HEK293T (cell line): Measurements from ENCODE around the gene CFI.
"Not testable (repeated sequence)": the region's sequence is repeated elsewhere in the genome, so short reads cannot be mapped to it uniquely, and the experiment has no call there.

Experiments
- CTCF ChIA-PET: fragments of 350-600 bp; formaldehyde crosslinking; extraction: SDS; loops from one replicate; lab custom pipeline; 2021; ENCODE audit warnings: antibody characterized with exemption, inconsistent platforms; lab: Yijun Ruan, JAX
- POLR2A ChIA-PET: fragments of 350-600 bp; formaldehyde crosslinking; extraction: SDS; loops from one replicate; lab custom pipeline; 2020; ENCODE audit warnings: antibody characterized with exemption, inconsistent platforms; lab: Yijun Ruan, JAX
- DNase-seq: peaks from one replicate; pipeline ENCODE4 v3.0.0; 2012; ENCODE audit warnings: mixed read lengths; ENCODE audit errors: extremely low spot score
- ARNT ChIP-seq: fragments of 450-650 bp; IDR thresholded peaks from 2 replicates; pipeline ENCODE4 v1.6.1; 2017; ENCODE audit warnings: mild to moderate bottlenecking
- BHLHE40 ChIP-seq: fragments of 450-650 bp; IDR thresholded peaks from 2 replicates; pipeline ENCODE4 v1.6.1; 2016; ENCODE audit warnings: mild to moderate bottlenecking, moderate library complexity, borderline replicate concordance
- CTBP1 ChIP-seq: fragments of 450-650 bp; IDR thresholded peaks from 2 replicates; pipeline ENCODE4 v1.6.1; 2016; ENCODE audit warnings: borderline replicate concordance
- ELF4 ChIP-seq: fragments of 450-650 bp; IDR thresholded peaks from 2 replicates; pipeline ENCODE4 v1.6.1; 2017; ENCODE audit warnings: antibody characterized with exemption
- FOXA1 ChIP-seq: fragments of 450-650 bp; IDR thresholded peaks from 2 replicates; pipeline ENCODE4 v1.6.1; 2016; ENCODE audit warnings: mild to moderate bottlenecking
- FOXK2 ChIP-seq: fragments of 450-650 bp; IDR thresholded peaks from 2 replicates; pipeline ENCODE4 v1.6.1; 2016; ENCODE audit warnings: mild to moderate bottlenecking
- FOXM1 ChIP-seq: fragments of 450-650 bp; IDR thresholded peaks from 2 replicates; pipeline ENCODE4 v1.6.1; 2017; ENCODE audit warnings: mild to moderate bottlenecking, borderline replicate concordance
- HDGF ChIP-seq: fragments of 450-650 bp; IDR thresholded peaks from 2 replicates; pipeline ENCODE4 v1.6.1; 2017; ENCODE audit warnings: antibody characterized with exemption, borderline replicate concordance
- L3MBTL2 ChIP-seq: fragments of 450-650 bp; conservative IDR thresholded peaks from 2 replicates; pipeline ENCODE4 v1.6.1; 2016; ENCODE audit warnings: mild to moderate bottlenecking
- LEF1 ChIP-seq: fragments of 450-650 bp; IDR thresholded peaks from 2 replicates; pipeline ENCODE4 v1.6.1; 2017; ENCODE audit warnings: mild to moderate bottlenecking, borderline replicate concordance
- NFRKB ChIP-seq: fragments of 450-650 bp; IDR thresholded peaks from 2 replicates; pipeline ENCODE4 v1.6.1; 2016; ENCODE audit warnings: mild to moderate bottlenecking, moderate library complexity
- PKNOX1 ChIP-seq: fragments of 450-650 bp; IDR thresholded peaks from 2 replicates; pipeline ENCODE4 v1.6.1; 2016
- SP1 ChIP-seq: fragments of 450-650 bp; IDR thresholded peaks from 2 replicates; pipeline ENCODE4 v1.6.1; 2017
- SUZ12 ChIP-seq: fragments of 450-650 bp; IDR thresholded peaks from 2 replicates; pipeline ENCODE4 v1.6.1; 2016; ENCODE audit warnings: mild to moderate bottlenecking
- TARDBP ChIP-seq: fragments of 450-650 bp; IDR thresholded peaks from 2 replicates; pipeline ENCODE4 v1.6.1; 2016
- ZNF384 ChIP-seq: fragments of 450-650 bp; IDR thresholded peaks from 2 replicates; pipeline ENCODE4 v1.6.1; 2016

Gene CFI

GRCh38 chr4:109786846-109787245 lies 15.0 kb downstream of the CFI start:
- CTCF ChIA-PET, result no interaction called here
- POLR2A ChIA-PET, result no interaction called here

DNA sequence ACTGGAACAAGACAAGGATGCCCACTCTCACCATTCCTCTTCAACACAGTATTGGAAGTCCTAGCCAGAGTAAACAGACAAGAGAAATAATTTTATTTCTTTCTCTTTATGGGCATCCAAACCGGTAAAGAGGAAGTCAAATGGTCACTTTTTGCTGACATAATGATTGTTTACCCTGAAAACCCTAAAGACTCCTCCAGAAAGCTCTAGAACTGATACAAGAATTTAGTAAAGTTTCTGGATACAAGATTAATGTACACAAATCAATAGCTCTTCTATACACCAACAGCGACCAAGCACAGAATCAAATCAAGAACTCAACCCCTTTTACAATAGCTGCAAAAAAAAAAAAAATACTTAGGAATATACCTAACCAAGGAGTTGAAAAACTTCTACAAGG lies 19.7 kb downstream of the CFI start:
- POLR2A ChIA-PET, DNase-seq, CTCF ChIA-PET: not testable (repeated sequence)

More at GRCh38 chr4:109786846-109787245, 15.0 kb downstream of the CFI start:
- TF ChIP-seq FOXA1 (no peak), HDGF (no peak), FOXK2 (no peak), ELF4 (no peak), LEF1 (no peak), CTBP1 (no peak), L3MBTL2 (no peak), BHLHE40 (no peak), SP1 (no peak), SUZ12 (no peak), FOXM1 (no peak)
- no peak for DNase-seq

DNA sequence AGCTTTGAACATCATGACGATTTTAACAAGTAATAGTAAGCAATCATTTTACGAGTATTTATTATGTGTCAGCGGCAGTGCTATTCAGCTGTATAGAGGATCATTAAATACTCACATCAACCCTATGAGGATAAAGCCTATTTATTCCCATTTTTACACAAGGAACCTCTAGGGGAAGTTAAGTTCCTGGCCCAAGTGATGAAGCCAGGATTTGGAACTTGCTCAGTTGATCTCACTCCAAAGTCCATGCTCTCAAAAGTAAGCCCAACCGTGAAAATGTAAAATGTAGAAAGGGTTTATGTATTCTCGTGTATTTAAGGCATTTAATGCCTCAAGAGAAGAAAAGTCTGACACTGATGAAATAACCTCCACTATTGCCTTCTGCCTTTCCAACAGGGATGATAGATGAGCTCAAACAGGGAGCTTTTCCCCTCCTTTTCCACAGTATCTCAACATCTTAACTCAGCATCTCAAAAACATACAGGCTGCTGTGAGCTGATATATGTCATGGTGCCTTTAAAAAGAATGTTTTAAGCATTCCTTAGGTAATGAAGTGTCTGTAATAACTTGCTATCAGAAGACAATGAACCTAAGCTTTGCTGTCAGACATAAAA lies 36.9 kb downstream of the CFI start:
- CTCF ChIA-PET, result no interaction called here
- no peak for DNase-seq
- POLR2A ChIA-PET, result no interaction called here
- no peak for TF ChIP-seq BHLHE40
- no peak for TF ChIP-seq SP1
- no peak for TF ChIP-seq ELF4
- no peak for TF ChIP-seq PKNOX1
- TF ChIP-seq CTBP1, result no peak
- TF ChIP-seq ZNF384, result no peak
- TF ChIP-seq SUZ12, result no peak
- no peak for TF ChIP-seq FOXM1
- TF ChIP-seq TARDBP, result no peak
- TF ChIP-seq FOXK2, result no peak
- TF ChIP-seq HDGF, result no peak

DNA sequence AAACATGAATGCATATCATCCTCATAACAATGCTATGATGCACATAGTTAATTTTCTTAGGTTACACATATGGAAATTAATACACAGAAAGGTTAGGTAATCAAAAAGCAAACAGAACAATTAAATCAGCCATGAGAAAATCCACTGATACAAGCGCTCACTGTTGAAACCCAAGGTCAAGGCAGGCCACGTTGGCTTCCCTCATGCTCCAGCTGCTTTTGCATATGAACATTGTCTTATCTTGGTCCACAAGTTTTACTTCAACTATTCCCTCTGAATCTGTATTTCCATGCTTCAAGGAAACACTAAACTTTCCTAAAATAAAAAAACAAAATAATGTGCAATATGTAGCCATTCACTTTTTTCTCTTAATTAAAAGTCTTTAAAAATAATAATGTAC lies 37.4 kb downstream of the CFI start:
- DNase-seq, result no peak
- no peak for TF ChIP-seq FOXA1
- no peak for TF ChIP-seq ELF4
- no peak for TF ChIP-seq FOXM1
- TF ChIP-seq PKNOX1, result no peak
- TF ChIP-seq FOXK2, result no peak
- TF ChIP-seq ARNT, result no peak
- no peak for TF ChIP-seq NFRKB
- TF ChIP-seq HDGF, result no peak
- CTCF ChIA-PET, result no interaction called here
- POLR2A ChIA-PET, result no interaction called here

DNA sequence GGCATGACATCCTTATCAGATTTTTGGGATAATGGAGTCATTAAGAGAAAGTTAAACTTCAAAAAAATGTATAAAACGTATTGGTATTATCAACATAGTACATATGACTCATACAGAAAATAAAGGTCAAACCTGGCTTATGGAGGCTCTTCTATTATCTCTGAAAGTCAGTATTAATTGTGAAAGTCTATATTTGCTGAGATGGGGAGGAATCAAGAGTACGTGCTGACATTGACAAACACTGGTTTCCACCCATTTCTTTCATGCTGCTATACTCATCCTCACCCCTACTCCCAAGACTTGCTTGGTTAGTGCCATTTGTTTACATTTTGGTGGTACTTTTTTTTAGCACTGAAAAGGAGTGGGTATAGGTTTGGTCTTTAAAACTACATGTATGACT lies 41.1 kb downstream of the CFI start:
- TF ChIP-seq SUZ12, result no peak
- no peak for TF ChIP-seq LEF1
- no peak for TF ChIP-seq ARNT
- no peak for TF ChIP-seq SP1
- no peak for TF ChIP-seq FOXK2
- TF ChIP-seq ELF4, result no peak
- no peak for TF ChIP-seq PKNOX1
- no peak for TF ChIP-seq L3MBTL2
- no peak for TF ChIP-seq BHLHE40
- TF ChIP-seq ZNF384, result no peak
- no peak for TF ChIP-seq FOXM1
- TF ChIP-seq TARDBP, result no peak
- no peak for TF ChIP-seq CTBP1
- TF ChIP-seq HDGF, result no peak
- TF ChIP-seq FOXA1, result no peak
- no peak for TF ChIP-seq NFRKB
- no peak for DNase-seq
- ChIA-PET CTCF (no interaction called here), POLR2A (no interaction called here)

- ChIA-PET CTCF (no interaction called here), POLR2A (no interaction called here)
- TF ChIP-seq SUZ12 (no peak), BHLHE40 (no peak), PKNOX1 (no peak)
- no peak for DNase-seq
Measured at GRCh38 chr4:109755656-109756055, 46.1 kb downstream of the CFI start.
